NCI-H460 (cell line): ENCODE data around the gene ZNF274. TPM values are rescaled to one million over a fixed set of nuclear protein-coding genes. Genes with fewer than 3 reads are reported as not detected.
"Not testable (repeated sequence)": the region's sequence is repeated elsewhere in the genome, so short reads cannot be mapped to it uniquely, and the experiment has no call there.

Experiments
- DNase-seq: peaks from one replicate; pipeline ENCODE4 v3.0.0-alpha.2; 2016; ENCODE audit warnings: low read depth; ENCODE audit errors: extremely low read depth
- total RNA-seq: library from RNA; depleted of rRNA; stranded (reverse); fragments of >200 nt; shearing (Covaris generic); gene quantifications from 2 replicates; pipeline ENCODE4 v1.2.3, GENCODE V29; 2014

The ZNF274 gene
- total RNA-seq, 1 experiment from 2014 or later, result 26.2 TPM

- no peak for DNase-seq
Measured at GRCh38 chr19:58209577-58209976, 26.7 kb downstream of the ZNF274 start.

- DNase-seq, result no peak
Measured at GRCh38 chr19:58212336-58213074, 29.6 kb downstream of the ZNF274 start.

- no peak for DNase-seq
Measured at GRCh38 chr19:58213075-58213369, 30.2 kb downstream of the ZNF274 start.

- DNase-seq, result no peak
Measured at GRCh38 chr19:58217069-58217481, 34.2 kb downstream of the ZNF274 start.

GRCh38 chr19:58217607-58218391 is 34.9 kb downstream of the ZNF274 start:
- no peak for DNase-seq

- DNase-seq, result no peak
Measured at GRCh38 chr19:58218899-58219298, 36.0 kb downstream of the ZNF274 start.

- DNase-seq, result no peak
Measured at GRCh38 chr19:58227964-58228584, 45.2 kb downstream of the ZNF274 start.

- peak; percentile 42 for DNase-seq
Measured at GRCh38 chr19:58228585-58229254, 45.9 kb downstream of the ZNF274 start, which contains the start of gene ZNF544. TSS of gene ZNF544 (plus strand) at chr19:58228914. CDS start at chr19:58244024, 15,110 bp downstream.

GRCh38 chr19:58229255-58229639 is 46.4 kb downstream of the ZNF274 start:
- no peak for DNase-seq

GRCh38 chr19:58237324-58237723 is 54.5 kb downstream of the ZNF274 start:
- DNase-seq, result no peak

GRCh38 chr19:58243351-58243750 is 60.5 kb downstream of the ZNF274 start:
- no peak for DNase-seq

GRCh38 chr19:58248886-58249285 is 66.0 kb downstream of the ZNF274 start:
- DNase-seq, result no peak

- DNase-seq, result no peak
Measured at GRCh38 chr19:58252102-58252685, 69.3 kb downstream of the ZNF274 start.

GRCh38 chr19:58258259-58258658 is 75.4 kb downstream of the ZNF274 start:
- DNase-seq, result not testable (repeated sequence)

GRCh38 chr19:58261600-58261967 is 78.7 kb downstream of the ZNF274 start:
- peak; percentile 1 for DNase-seq

GRCh38 chr19:58261968-58262921 is 79.4 kb downstream of the ZNF274 start:
- DNase-seq, result peak; percentile 1

GRCh38 chr19:58262922-58263296 is 80.0 kb downstream of the ZNF274 start:
- DNase-seq, result no peak
